Naive thymus-derived CD8-positive, alpha-beta T cell (primary cell): Measurements from ENCODE around the gene FSD1. TPM values are rescaled to one million over a fixed set of nuclear protein-coding genes. Genes with fewer than 3 reads are reported as not detected.
A peak's percentile ranks its signal among the peaks of the same experiment; 100 is the strongest.
"Not testable (repeated sequence)": the region's sequence is repeated elsewhere in the genome, so short reads cannot be mapped to it uniquely, and the experiment has no call there.

ENCODE experiments used
- ATAC-seq, 2 donors: fragments of 150-1000 bp; cut with Tn5 transposase in 1 of 2; sonication (Bioruptor Pico), chemical (Tn5 transposase) in 1 of 2; 1 replicate in 1 of 2; 2 replicates in 1 of 2; pipeline ENCODE4 v1.10.0; 2021; ENCODE audit warnings: mild to moderate bottlenecking in 2 of 2, moderate library complexity in 2 of 2
- POLR2A ChIA-PET: fragments of 350-600 bp; sonication (Branson Sonifier 250); formaldehyde crosslinking; loops from one replicate; lab custom pipeline; 2021; ENCODE audit warnings: antibody characterized with exemption; lab: Charles Lee
- DNase-seq, 10 donors: peaks; one replicate each; pipeline versions ENCODE4 v3.0.0 to v3.0.0-alpha.2; 2020 to 2022
- H3K27ac Mint-ChIP-seq, 10 donors: one replicate each; pipeline ENCODE4 v1.8.0; 2020 to 2022; ENCODE audit warnings: mild to moderate bottlenecking in 10 of 10, mixed read lengths in 10 of 10, moderate library complexity in 4 of 10, inconsistent platforms in 1 of 10
- H3K27me3 Mint-ChIP-seq, 5 donors: one replicate each; pipeline ENCODE4 v1.8.0; 2021 to 2022; ENCODE audit warnings: mixed read lengths in 5 of 5
- H3K36me3 Mint-ChIP-seq, 3 donors: one replicate each; pipeline ENCODE4 v1.8.0; 2020 to 2022; ENCODE audit warnings: mixed read lengths in 3 of 3, mild to moderate bottlenecking in 2 of 3, inconsistent platforms in 1 of 3
- H3K4me1 Mint-ChIP-seq, 4 donors: one replicate each; pipeline ENCODE4 v1.8.0; 2021 to 2022; ENCODE audit warnings: mixed read lengths in 4 of 4
- H3K4me3 Mint-ChIP-seq, 10 donors: one replicate each; pipeline ENCODE4 v1.8.0; 2020 to 2022; ENCODE audit warnings: mild to moderate bottlenecking in 10 of 10, mixed read lengths in 10 of 10, moderate library complexity in 6 of 10, inconsistent platforms in 1 of 10
- H3K9me3 Mint-ChIP-seq, 9 donors: one replicate each; pipeline ENCODE4 v1.8.0; 2020 to 2022; ENCODE audit warnings: mixed read lengths in 9 of 9, mild to moderate bottlenecking in 3 of 9, inconsistent platforms in 1 of 9, moderate library complexity in 1 of 9
- polyA plus RNA-seq, 3 donors: library from polyadenylated mRNA; unstranded; fragments of 300-500 nt; fragmentation: Illumina TruSeq; gene quantifications; one replicate each; pipeline ENCODE4 v1.2.3, GENCODE V29; 2021
- total RNA-seq, 8 experiments: library from RNA in 2 of 8; stranded (reverse) in 2 of 8; gene quantifications; one replicate each; pipeline ENCODE4 v1.2.3 and lab custom pipeline; 2021 to 2026

Gene FSD1
- total and polyA plus RNA-seq, 5 experiments from 2014 or later: 1.4 to 4.0 (median 3.4) TPM

- Mint-ChIP-seq H3K4me3 (peak overlapping the region; percentile 40 to 93 (median 71)), H3K36me3 (no peaks in the 10 kb centered on the region), H3K27me3 (peaks cover 0 to 4% (median 0%) of the 10 kb centered on the region in 5 donors), H3K27ac (peak overlapping the region in 4 of 10 donors; percentile 28 to 79 (median 40)), H3K9me3 (no peaks in the 10 kb centered on the region), H3K4me1 (peaks cover 11 to 39% (median 33%) of the 10 kb centered on the region in 4 donors)
- ATAC-seq (no peak), DNase-seq (peak in 1 of 10 donors; percentile 66)
- POLR2A ChIA-PET: interaction anchor here (0.5 kb wide), 1 partner anchor 107 kb away, joined by 4 read pairs; no protein-coding TSS in a partner anchor
Measured at GRCh38 chr19:4326215-4326836, 21.9 kb downstream of the FSD1 start.

GRCh38 chr19:4326837-4327251, 22.4 kb downstream of the FSD1 start:
- H3K36me3 Mint-ChIP-seq: no peaks in the 10 kb centered on the region
- no peaks in the 10 kb centered on the region for H3K9me3 Mint-ChIP-seq
- peaks cover 11 to 39% (median 33%) of the 10 kb centered on the region in 4 donors for H3K4me1 Mint-ChIP-seq
- POLR2A ChIA-PET: no interaction called here
- DNase-seq (peak in 4 of 10 donors; percentile 21 to 50 (median 33)), ATAC-seq (no peak)
- peaks cover 0 to 4% (median 0%) of the 10 kb centered on the region in 5 donors for H3K27me3 Mint-ChIP-seq
- peak overlapping the region in 2 of 10 donors; percentile 34 to 79 for H3K27ac Mint-ChIP-seq
- peak overlapping the region; percentile 71 to 95 (median 85) for H3K4me3 Mint-ChIP-seq

GRCh38 chr19:4327252-4327876, 23.0 kb downstream of the FSD1 start:
- no peaks in the 10 kb centered on the region for H3K36me3 Mint-ChIP-seq
- ATAC-seq: peak; percentile 27 to 29
- peaks cover 0 to 4% (median 0%) of the 10 kb centered on the region in 5 donors for H3K27me3 Mint-ChIP-seq
- H3K4me1 Mint-ChIP-seq: peaks cover 11 to 39% (median 33%) of the 10 kb centered on the region in 4 donors
- peak; percentile 37 to 84 (median 58) for DNase-seq
- no peaks in the 10 kb centered on the region for H3K9me3 Mint-ChIP-seq
- peak overlapping the region in 7 of 10 donors; percentile 73 to 95 (median 86) for H3K27ac Mint-ChIP-seq
- H3K4me3 Mint-ChIP-seq: peak overlapping the region; percentile 71 to 95 (median 85)
- POLR2A ChIA-PET: interaction anchor here (0.9 to 1.3 kb wide), 6 partner anchors 16 to 639 kb away, joined by 3 to 18 read pairs (median 3); partner anchors contain the start of genes MPND and TMIGD2

- ATAC-seq (peak; percentile 16 to 28), DNase-seq (no peak)
- H3K9me3 Mint-ChIP-seq: no peaks in the 10 kb centered on the region
- H3K4me3 Mint-ChIP-seq: peak overlapping the region; percentile 71 to 95 (median 85)
- H3K36me3 Mint-ChIP-seq: no peaks in the 10 kb centered on the region
- peaks cover 0 to 4% (median 0%) of the 10 kb centered on the region in 5 donors for H3K27me3 Mint-ChIP-seq
- POLR2A ChIA-PET: interaction anchor here (0.5 to 1.3 kb wide), 8 partner anchors 10 to 640 kb away, joined by 3 to 18 read pairs (median 3); partner anchors contain the start of genes MPND and TMIGD2
- H3K4me1 Mint-ChIP-seq: peaks cover 11 to 39% (median 33%) of the 10 kb centered on the region in 4 donors
- H3K27ac Mint-ChIP-seq: peak overlapping the region in 7 of 10 donors; percentile 62 to 95 (median 86)
Measured at GRCh38 chr19:4327877-4328242, 23.5 kb downstream of the FSD1 start.

GRCh38 chr19:4328243-4328990, 24.0 kb downstream of the FSD1 start:
- peaks cover 0 to 4% (median 0%) of the 10 kb centered on the region in 5 donors for H3K27me3 Mint-ChIP-seq

GRCh38 chr19:4328991-4329681, 24.7 kb downstream of the FSD1 start:
- H3K36me3 Mint-ChIP-seq, ATAC-seq, H3K9me3 Mint-ChIP-seq, H3K27me3 Mint-ChIP-seq: not testable (repeated sequence)
- H3K4me1 Mint-ChIP-seq: peaks cover 13 to 39% (median 33%) of the 10 kb centered on the region in 4 donors
- H3K4me3 Mint-ChIP-seq: peak overlapping the region; percentile 75 to 95 (median 85)
- peak overlapping the region in 9 of 10 donors; percentile 62 to 98 (median 91) for H3K27ac Mint-ChIP-seq
- POLR2A ChIA-PET: interaction anchor here (0.6 to 2.7 kb wide), 3 partner anchors 8 to 97 kb away, joined by 3 to 13 read pairs (median 4); partner anchors contain the start of gene MPND
- peak in 4 of 10 donors; percentile 37 to 51 (median 42) for DNase-seq

More at GRCh38 chr19:4328243-4328990, 24.0 kb downstream of the FSD1 start:
- DNase-seq (peak; percentile 87 to 99 (median 94)), ATAC-seq (peak; percentile 82 to 87)
- POLR2A ChIA-PET: interaction anchor here (0.5 to 2.7 kb wide), 10 partner anchors 8 to 640 kb away, joined by 3 to 18 read pairs (median 3); partner anchors contain the start of genes MPND and TMIGD2
- no peaks in the 10 kb centered on the region for H3K9me3 Mint-ChIP-seq
- peak overlapping the region; percentile 43 to 98 (median 88) for H3K27ac Mint-ChIP-seq
- peak overlapping the region; percentile 75 to 95 (median 85) for H3K4me3 Mint-ChIP-seq
- H3K36me3 Mint-ChIP-seq: no peaks in the 10 kb centered on the region
- peaks cover 11 to 39% (median 33%) of the 10 kb centered on the region in 4 donors for H3K4me1 Mint-ChIP-seq

GRCh38 chr19:4329858-4330257, 25.5 kb downstream of the FSD1 start:
- Mint-ChIP-seq H3K4me3 (peak overlapping the region in 6 of 10 donors; percentile 18 to 85 (median 54)), H3K27me3 (peaks cover 0 to 4% (median 0%) of the 10 kb centered on the region in 5 donors), H3K27ac (peak overlapping the region in 3 of 10 donors; percentile 28 to 95 (median 74)), H3K36me3 (peaks cover 0 to 2% (median 0%) of the 10 kb centered on the region in 3 donors), H3K9me3 (peaks cover 0 to 9% (median 0%) of the 10 kb centered on the region in 9 donors), H3K4me1 (peaks cover 15 to 41% (median 33%) of the 10 kb centered on the region in 4 donors)
- no peak for ATAC-seq
- POLR2A ChIA-PET: interaction anchor here (0.6 to 2.7 kb wide), 2 partner anchors 13 to 98 kb away, joined by 4 to 13 read pairs; partner anchors contain the start of gene MPND
- DNase-seq: no peak

- peaks cover 0 to 2% (median 0%) of the 10 kb centered on the region in 3 donors for H3K36me3 Mint-ChIP-seq
- ATAC-seq (no peak), DNase-seq (no peak)
- no peak overlapping the region for H3K4me3 Mint-ChIP-seq
- POLR2A ChIA-PET: no interaction called here
- H3K27ac Mint-ChIP-seq: peak overlapping the region in 4 of 10 donors; percentile 2 to 91 (median 23)
- peaks cover 13 to 23% (median 21%) of the 10 kb centered on the region in 4 donors for H3K4me1 Mint-ChIP-seq
- H3K27me3 Mint-ChIP-seq: no peaks in the 10 kb centered on the region
- H3K9me3 Mint-ChIP-seq: peaks cover 0 to 18% (median 0%) of the 10 kb centered on the region in 9 donors
Measured at GRCh38 chr19:4334929-4335570, 30.7 kb downstream of the FSD1 start.

- Mint-ChIP-seq H3K4me3 (peak overlapping the region; percentile 82 to 95 (median 87)), H3K27ac (peak overlapping the region; percentile 68 to 97 (median 92)), H3K27me3 (peaks cover 0 to 2% (median 0%) of the 10 kb centered on the region in 5 donors), H3K36me3 (peaks cover 0 to 2% (median 0%) of the 10 kb centered on the region in 3 donors), H3K9me3 (peaks cover 0 to 18% (median 0%) of the 10 kb centered on the region in 9 donors), H3K4me1 (peaks cover 23 to 33% (median 27%) of the 10 kb centered on the region in 4 donors)
- ATAC-seq (no peak), DNase-seq (peak in 1 of 10 donors; percentile 26)
- POLR2A ChIA-PET: interaction anchor here (0.7 to 1.5 kb wide), 3 partner anchors 10 to 15 kb away, joined by 4 to 6 read pairs (median 4); no protein-coding TSS in a partner anchor
Measured at GRCh38 chr19:4337906-4338440, 33.6 kb downstream of the FSD1 start.
